ENCODE results near the gene ADCY9.

Gene ADCY9

GRCh38 chr16:3998793-3999478 is 117.3 kb downstream of the ADCY9 start:
- DNase-seq = no peak

GRCh38 chr16:3997231-3997841 is 118.9 kb downstream of the ADCY9 start:
- DNase-seq = no peak

GRCh38 chr16:3995001-3995400 is 121.2 kb downstream of the ADCY9 start:
- no peak for DNase-seq

- DNase-seq = no peak
Observed at GRCh38 chr16:3993052-3993785, 123.0 kb downstream of the ADCY9 start.

GRCh38 chr16:3992297-3993051 is 123.8 kb downstream of the ADCY9 start:
- DNase-seq = no peak

- no peak for DNase-seq
Observed at GRCh38 chr16:3988824-3989223, 127.4 kb downstream of the ADCY9 start.

GRCh38 chr16:3988011-3988410 is 128.2 kb downstream of the ADCY9 start:
- no peak for DNase-seq

- DNase-seq = no peak
Observed at GRCh38 chr16:3987231-3987630, 129.0 kb downstream of the ADCY9 start.

GRCh38 chr16:3986235-3986544 is 130.1 kb downstream of the ADCY9 start:
- no peak for DNase-seq

GRCh38 chr16:3984111-3985060 is 131.9 kb downstream of the ADCY9 start:
- no peak for DNase-seq

GRCh38 chr16:3983081-3983520 is 133.1 kb downstream of the ADCY9 start:
- DNase-seq = peak; percentile 15

GRCh38 chr16:3982216-3982615 is 134.0 kb downstream of the ADCY9 start:
- DNase-seq = no peak

- DNase-seq = no peak
Observed at GRCh38 chr16:3980253-3981111, 135.8 kb downstream of the ADCY9 start.

- no peak for DNase-seq
Observed at GRCh38 chr16:3979518-3979917, 136.7 kb downstream of the ADCY9 start.

- DNase-seq = no peak
Observed at GRCh38 chr16:3979070-3979469, 137.2 kb downstream of the ADCY9 start.

GRCh38 chr16:3977376-3977775 is 138.9 kb downstream of the ADCY9 start:
- DNase-seq = no peak

- DNase-seq = no peak
Observed at GRCh38 chr16:3974751-3975150, 141.5 kb downstream of the ADCY9 start.

GRCh38 chr16:3971706-3972105 is 144.5 kb downstream of the ADCY9 start:
- no peak for DNase-seq

- DNase-seq = no peak
Observed at GRCh38 chr16:3971261-3971660, 145.0 kb downstream of the ADCY9 start.

- no peak for DNase-seq
Observed at GRCh38 chr16:3968551-3968950, 147.7 kb downstream of the ADCY9 start.

GRCh38 chr16:3966681-3967080 is 149.6 kb downstream of the ADCY9 start:
- DNase-seq = no peak

Data from activated CD4-positive, alpha-beta T cell treated with anti-CD3 and anti-CD28 coated beads for 1 hour (primary cell).